ENCODE measurements around the gene ATP9A. TPM values are rescaled to one million over a fixed set of nuclear protein-coding genes. Genes with fewer than 3 reads are reported as not detected.
"Not testable (repeated sequence)": the region's sequence is repeated elsewhere in the genome, so short reads cannot be mapped to it uniquely, and the experiment has no call there.

Gene ATP9A
- total RNA-seq, 1 donor from 2014 or later: 32.1 TPM

GRCh38 chr20:51729771-51730170 lies 38.4 kb downstream of the ATP9A start:
- intact Hi-C loops (cut with DNase I): no loop called here
- TF ChIP-seq CTCF (IDR thresholded peaks at IDR 0.05): no peak
- peaks cover 9% of the 10 kb centered on the region for H3K36me3 ChIP-seq
- no peaks in the 10 kb centered on the region for H3K9me3 ChIP-seq
- H3K27me3 ChIP-seq: no peaks in the 10 kb centered on the region
- DNase-seq: no peak
- no peak for ATAC-seq
- H3K27ac ChIP-seq: no peak overlapping the region
- H3K4me3 ChIP-seq: no peak overlapping the region
- no peaks in the 10 kb centered on the region for H3K4me1 ChIP-seq

GRCh38 chr20:51728737-51729136 lies 39.5 kb downstream of the ATP9A start:
- no peak for TF ChIP-seq CTCF (IDR thresholded peaks at IDR 0.05)
- Histone ChIP-seq H3K9me3 (no peaks in the 10 kb centered on the region), H3K27me3 (no peaks in the 10 kb centered on the region), H3K27ac (no peak overlapping the region), H3K36me3 (peaks cover 12% of the 10 kb centered on the region), H3K4me1 (no peaks in the 10 kb centered on the region), H3K4me3 (no peak overlapping the region)
- ATAC-seq (no peak), DNase-seq (no peak)
- intact Hi-C loops (cut with DNase I): no loop called here

- intact Hi-C loops (cut with DNase I): no loop called here
- no peak for TF ChIP-seq CTCF (IDR thresholded peaks at IDR 0.05)
- no peak for ATAC-seq
- H3K4me1 ChIP-seq: no peaks in the 10 kb centered on the region
- no peaks in the 10 kb centered on the region for H3K9me3 ChIP-seq
- peaks cover 12% of the 10 kb centered on the region for H3K36me3 ChIP-seq
- no peak overlapping the region for H3K4me3 ChIP-seq
- no peaks in the 10 kb centered on the region for H3K27me3 ChIP-seq
- no peak overlapping the region for H3K27ac ChIP-seq
- no peak for DNase-seq
Observed at GRCh38 chr20:51727872-51728271, 40.3 kb downstream of the ATP9A start.

- H3K4me3 ChIP-seq: no peak overlapping the region
- intact Hi-C loops (cut with DNase I): no loop called here
- no peak for TF ChIP-seq CTCF (IDR thresholded peaks at IDR 0.05)
- DNase-seq: no peak
- no peaks in the 10 kb centered on the region for H3K27me3 ChIP-seq
- H3K4me1 ChIP-seq: no peaks in the 10 kb centered on the region
- no peak overlapping the region for H3K27ac ChIP-seq
- no peaks in the 10 kb centered on the region for H3K9me3 ChIP-seq
- H3K36me3 ChIP-seq: peaks cover 12% of the 10 kb centered on the region
- no peak for ATAC-seq
Observed at GRCh38 chr20:51725584-51726176, 42.5 kb downstream of the ATP9A start.

- H3K27ac ChIP-seq; ATAC-seq; H3K27me3 ChIP-seq; intact Hi-C loops (cut with DNase I); DNase-seq; H3K4me1 ChIP-seq; H3K4me3 ChIP-seq; H3K9me3 ChIP-seq: not testable (repeated sequence)
- peaks cover 12% of the 10 kb centered on the region for H3K36me3 ChIP-seq
Observed at GRCh38 chr20:51723026-51723425, 45.2 kb downstream of the ATP9A start.

GRCh38 chr20:51722246-51722645 lies 45.9 kb downstream of the ATP9A start:
- DNase-seq; H3K4me3 ChIP-seq; H3K27me3 ChIP-seq; H3K9me3 ChIP-seq; H3K4me1 ChIP-seq; H3K27ac ChIP-seq; ATAC-seq; intact Hi-C loops (cut with DNase I): not testable (repeated sequence)
- H3K36me3 ChIP-seq: peaks cover 12% of the 10 kb centered on the region

GRCh38 chr20:51720854-51721253 lies 47.3 kb downstream of the ATP9A start:
- Histone ChIP-seq H3K36me3 (peaks cover 12% of the 10 kb centered on the region), H3K4me1 (no peaks in the 10 kb centered on the region), H3K9me3 (no peaks in the 10 kb centered on the region), H3K4me3 (no peak overlapping the region), H3K27ac (no peak overlapping the region), H3K27me3 (no peaks in the 10 kb centered on the region)
- DNase-seq (no peak), ATAC-seq (peak; percentile 81)
- intact Hi-C loops (cut with DNase I): no loop called here
- no peak for TF ChIP-seq CTCF (IDR thresholded peaks at IDR 0.05)
